GM23338 (cell line): Measurements from ENCODE around the gene GCNT1. TPM values are rescaled to one million over a fixed set of nuclear protein-coding genes. Genes with fewer than 3 reads are reported as not detected.

Source experiments
- ATAC-seq: fragments of 200-7000 bp; cut with Tn5 transposase; 3 replicates; pipeline ENCODE4 v1.9.1; 2020
- DNase-seq: peaks from one replicate; pipeline ENCODE4 v3.0.0-alpha.2; 2015; ENCODE audit warnings: low spot score
- H2AFZ ChIP-seq: fragments of 200-600 bp; sonication (generic); 2 replicates; pipeline ENCODE4 v1.8.0; 2016; ENCODE audit warnings: antibody characterized with exemption, mild to moderate bottlenecking, moderate library complexity
- H3F3A ChIP-seq: fragments of 200-600 bp; sonication (generic); replicated peaks from 2 replicates; pipeline ENCODE4 v1.8.0; 2017; ENCODE audit warnings: antibody characterized with exemption, mixed run types, low read depth
- H3K27ac ChIP-seq: fragments of 200-600 bp; sonication (generic); 2 replicates; pipeline ENCODE4 v1.6.1; 2016; ENCODE audit warnings: low read depth
- H3K27me3 ChIP-seq: fragments of 200-600 bp; sonication (generic); 2 replicates; pipeline ENCODE4 v1.8.0; 2016; ENCODE audit warnings: mild to moderate bottlenecking, mixed run types, moderate library complexity; ENCODE audit not compliant: insufficient read depth
- H3K36me3 ChIP-seq: fragments of 200-600 bp; sonication (generic); 2 replicates; pipeline ENCODE4 v1.8.0; 2016; ENCODE audit warnings: mild to moderate bottlenecking; ENCODE audit not compliant: insufficient read depth
- H3K4me1 ChIP-seq: fragments of 200-600 bp; sonication (generic); 2 replicates; pipeline ENCODE4 v1.8.0; 2016; ENCODE audit warnings: mild to moderate bottlenecking, moderate library complexity; ENCODE audit not compliant: insufficient read depth
- H3K4me2 ChIP-seq: fragments of 200-600 bp; sonication (generic); 2 replicates; pipeline ENCODE4 v1.7.1; 2017; ENCODE audit warnings: mixed run types
- H3K4me3 ChIP-seq: fragments of 200-600 bp; sonication (generic); 2 replicates; pipeline ENCODE4 v1.6.1; 2016; ENCODE audit warnings: mixed run types
- H3K79me2 ChIP-seq: fragments of 200-600 bp; sonication (generic); replicated peaks from 2 replicates; pipeline ENCODE4 v1.8.0; 2017; ENCODE audit warnings: mild to moderate bottlenecking; ENCODE audit not compliant: insufficient read depth
- H3K9me2 ChIP-seq: fragments of 200-600 bp; sonication (generic); 2 replicates; pipeline ENCODE4 v1.8.0; 2017; ENCODE audit not compliant: insufficient read depth
- H4K20me1 ChIP-seq: fragments of 200-600 bp; sonication (generic); replicated peaks from 2 replicates; pipeline ENCODE4 v1.8.0; 2017; ENCODE audit warnings: mild to moderate bottlenecking; ENCODE audit not compliant: insufficient read depth
- H3K27ac Mint-ChIP-seq: 2 replicates; pipeline ENCODE4 v1.8.0; 2020; ENCODE audit warnings: inconsistent platforms, mild to moderate bottlenecking, moderate library complexity, mixed read lengths
- H3K27me3 Mint-ChIP-seq: 3 replicates; pipeline ENCODE4 v1.8.0; 2022; ENCODE audit warnings: low read depth, mild to moderate bottlenecking, moderate library complexity, mixed read lengths, inconsistent platforms; ENCODE audit not compliant: insufficient read depth, poor library complexity
- H3K36me3 Mint-ChIP-seq: 3 replicates; pipeline ENCODE4 v1.8.0; 2021; ENCODE audit warnings: low read depth, mild to moderate bottlenecking, inconsistent platforms, moderate library complexity, mixed read lengths
- H3K4me1 Mint-ChIP-seq: 3 replicates; pipeline ENCODE4 v1.8.0; 2020; ENCODE audit warnings: mild to moderate bottlenecking, inconsistent platforms, mixed read lengths
- H3K4me3 Mint-ChIP-seq: 3 replicates; pipeline ENCODE4 v1.8.0; 2021; ENCODE audit warnings: moderate library complexity, mild to moderate bottlenecking, inconsistent platforms, mixed read lengths
- H3K9me3 Mint-ChIP-seq: 3 replicates; pipeline ENCODE4 v1.8.0; 2020; ENCODE audit warnings: moderate library complexity, mild to moderate bottlenecking, inconsistent platforms, mixed read lengths
- CREB1 ChIP-seq: fragments of 250-450 bp; sonication (Bioruptor Pico); IDR thresholded peaks from 2 replicates; pipeline ENCODE4 v1.5.0; 2020; ENCODE audit warnings: low read depth, mild to moderate bottlenecking, moderate library complexity
- CTCF ChIP-seq, 2 experiments: fragments of 200-600 bp in 1 of 2; sonication (generic) in 1 of 2; conservative IDR thresholded peaks; 2 replicates each; pipeline versions ENCODE4 v1.5.1 to v1.6.1; 2016 to 2017; ENCODE audit warnings: antibody characterized with exemption in 2 of 2, low read depth in 2 of 2, mild to moderate bottlenecking in 2 of 2, moderate library complexity in 1 of 2
- ETS1 ChIP-seq: IDR thresholded peaks from 2 replicates; pipeline ENCODE4 v1.6.1; 2016; ENCODE audit warnings: antibody characterized with exemption
- EZH2 ChIP-seq: fragments of 200-600 bp; sonication (generic); IDR thresholded peaks from one replicate; pipeline ENCODE4 v1.8.0; 2017; ENCODE audit warnings: antibody characterized with exemption, mild to moderate bottlenecking, low read depth; ENCODE audit not compliant: unreplicated experiment
- EZH2phosphoT487 ChIP-seq: fragments of 200-600 bp; sonication (generic); IDR thresholded peaks from one replicate; pipeline ENCODE4 v1.8.1; 2018; ENCODE audit warnings: antibody characterized with exemption; ENCODE audit not compliant: unreplicated experiment
- JUNB ChIP-seq: IDR thresholded peaks from one replicate; pipeline ENCODE4 v1.6.1; 2016; ENCODE audit warnings: antibody characterized with exemption; ENCODE audit not compliant: unreplicated experiment
- NANOG ChIP-seq: IDR thresholded peaks from 2 replicates; pipeline ENCODE4 v1.6.1; 2016; ENCODE audit warnings: antibody characterized with exemption, borderline replicate concordance
- POLR2AphosphoS5 ChIP-seq: IDR thresholded peaks from 2 replicates; pipeline ENCODE4 v1.6.1; 2016; ENCODE audit warnings: antibody characterized with exemption, low read depth
- REST ChIP-seq: IDR thresholded peaks from one replicate; pipeline ENCODE4 v1.6.1; 2018; ENCODE audit warnings: antibody characterized with exemption; ENCODE audit not compliant: unreplicated experiment
- STAT1 ChIP-seq: IDR thresholded peaks from one replicate; pipeline ENCODE4 v1.6.1; 2016; ENCODE audit warnings: antibody characterized with exemption; ENCODE audit not compliant: unreplicated experiment
- ZNF114 ChIP-seq: fragments of 250-450 bp; sonication (Bioruptor Pico); IDR thresholded peaks from 2 replicates; pipeline ENCODE4 v1.5.0; 2020; ENCODE audit warnings: mild to moderate bottlenecking, moderate library complexity
- ZNF331 ChIP-seq: fragments of 250-450 bp; sonication (Bioruptor Pico); IDR thresholded peaks from 2 replicates; pipeline ENCODE4 v1.5.0; 2020; ENCODE audit warnings: low read depth, mild to moderate bottlenecking, moderate library complexity
- ZNF462 ChIP-seq: fragments of 250-450 bp; sonication (Bioruptor Pico); IDR thresholded peaks from 2 replicates; pipeline ENCODE4 v1.5.0; 2020; ENCODE audit warnings: mild to moderate bottlenecking, moderate library complexity
- polyA plus RNA-seq: library from polyadenylated mRNA; unstranded; fragments of >200 nt; fragmentation: Nextera tagmentation; extraction: Ambion mirVana; gene quantifications from 2 replicates; pipeline ENCODE4 v1.2.1, GENCODE V29; 2016
- total RNA-seq: library from RNA; depleted of rRNA; stranded (reverse); fragments of >200 nt; shearing (Covaris generic); gene quantifications from 2 replicates; pipeline ENCODE4 v1.2.3, GENCODE V29; 2014

Gene GCNT1
- total and polyA plus RNA-seq, 2 experiments from 2014 or later, result 4.2 to 11.4 TPM

GRCh38 chr9:76431601-76432000 is 27.4 kb upstream of the GCNT1 start:
- no peaks in the 10 kb centered on the region for H3K36me3 Mint-ChIP-seq
- H3K9me2 ChIP-seq, result peaks cover 5% of the 10 kb centered on the region; the same call in 1 of the 2 replicates
- no peak overlapping the region for H3K27ac Mint-ChIP-seq
- H3K27ac ChIP-seq, result no peak overlapping the region
- H3K4me3 Mint-ChIP-seq, result no peak overlapping the region
- peaks cover 3% of the 10 kb centered on the region; the same call in 1 of the 2 replicates for H3K4me1 ChIP-seq
- H2AFZ ChIP-seq, result no peak overlapping the region
- H3K36me3 ChIP-seq, result no peaks in the 10 kb centered on the region
- peaks cover 4% of the 10 kb centered on the region for H3K9me3 Mint-ChIP-seq
- peak; percentile 78 for DNase-seq
- peak overlapping the region; percentile 21; the same call in 1 of the 2 replicates for H3K4me2 ChIP-seq
- no peak overlapping the region for H3K4me3 ChIP-seq
- no peaks in the 10 kb centered on the region for H3K79me2 ChIP-seq
- TF ChIP-seq STAT1 (no peak), REST (no peak), ZNF114 (CRISPR knock-in tag) (no peak), ZNF462 (CRISPR knock-in tag) (0 out of 2 replicates have a peak, but pooled peaks have one; percentile 2), POLR2AphosphoS5 (no peak), ZNF331 (CRISPR knock-in tag) (no peak), CREB1 (CRISPR knock-in tag) (0 out of 2 replicates have a peak, but pooled peaks have one; percentile 16), JUNB (no peak), CTCF (conservative IDR thresholded peaks at IDR 0.05; ENCODE audit: low read depth in 2 of 2) (no peak), ETS1 (no peak), EZH2phosphoT487 (no peak), NANOG (peak; percentile 55; the same call in 1 of the 2 replicates), EZH2 (no peak)
- H3K4me1 Mint-ChIP-seq, result peaks cover 6% of the 10 kb centered on the region; the same call in 2 of the 3 replicates
- H3K27me3 Mint-ChIP-seq, result no peaks in the 10 kb centered on the region
- peak; percentile 77 for ATAC-seq
- no peaks in the 10 kb centered on the region for H3K27me3 ChIP-seq
- H4K20me1 ChIP-seq, result no peaks in the 10 kb centered on the region
- H3F3A ChIP-seq, result no peaks in the 10 kb centered on the region
